GM18861 (cell line): ENCODE data around the gene ZDHHC21.

Experiments
- ATAC-seq: cut with Tn5 transposase; IDR thresholded peaks from one replicate; pipeline ENCODE4 v1.9.1; 2021; ENCODE audit not compliant: unreplicated experiment

The ZDHHC21 gene

DNA sequence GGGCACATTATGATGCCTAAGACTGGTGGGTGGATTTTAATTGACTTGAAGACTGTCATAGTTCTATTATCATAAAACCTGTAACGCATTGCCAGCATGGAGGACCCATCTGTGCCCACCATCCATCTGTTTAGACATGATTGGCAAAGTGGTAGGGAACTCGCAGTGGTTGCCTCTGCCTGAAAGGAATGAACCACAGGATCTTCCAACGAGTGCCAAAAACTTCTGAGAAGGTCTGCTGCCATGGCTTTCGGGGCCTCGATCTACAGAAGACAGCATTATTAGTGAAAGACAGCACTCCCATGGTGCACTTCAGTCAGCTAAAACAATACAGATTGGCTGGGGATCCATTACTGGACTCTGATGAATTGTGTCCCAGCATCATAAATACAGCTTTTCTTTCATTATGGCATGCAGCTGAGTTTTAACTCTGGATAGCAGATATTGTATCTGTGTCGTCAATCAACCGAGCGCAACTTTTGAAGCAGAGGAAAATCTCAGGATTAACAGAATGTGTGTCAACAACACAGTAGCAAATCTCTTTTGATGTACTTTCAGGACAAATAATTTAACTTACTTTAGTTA lies 74.3 kb downstream of the ZDHHC21 start:
- no peak for ATAC-seq

DNA sequence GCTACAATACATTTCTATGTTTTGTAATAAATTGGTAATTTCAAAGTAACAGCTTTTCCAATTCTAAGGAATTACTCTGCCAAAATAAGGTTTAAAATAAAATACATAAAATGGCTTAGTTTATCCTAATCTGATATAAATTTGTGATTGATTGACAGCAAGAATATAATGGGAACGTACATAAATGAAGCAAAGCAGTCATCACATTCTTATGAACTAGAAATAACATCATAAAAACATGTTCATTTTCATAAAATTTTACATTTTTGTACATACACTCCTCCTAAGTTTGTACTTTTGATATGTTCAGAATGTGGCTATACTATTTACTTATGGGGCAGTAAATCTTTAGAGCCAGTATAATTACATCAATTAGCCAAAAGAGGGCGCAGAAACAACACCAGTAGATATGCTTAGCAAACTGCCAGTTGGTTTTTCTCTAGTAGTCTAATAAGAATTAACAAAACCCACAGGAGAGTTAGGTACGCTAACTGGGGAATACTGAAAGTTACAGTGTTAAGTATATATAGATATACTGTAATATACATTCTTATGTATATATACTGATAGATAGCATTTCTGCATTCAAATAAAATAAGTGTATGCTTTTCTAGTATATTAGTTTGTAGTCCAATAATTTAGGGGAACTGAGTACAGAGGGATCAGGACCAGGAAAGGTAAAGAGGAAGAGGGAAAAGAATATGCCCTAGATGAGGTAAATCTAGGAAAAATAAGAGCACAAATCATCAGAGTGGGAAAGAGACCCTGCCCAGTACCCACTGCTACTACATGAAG lies 76.8 kb downstream of the ZDHHC21 start:
- peak; percentile 80 for ATAC-seq

GRCh38 chr9:14608540-14608939 lies 84.7 kb downstream of the ZDHHC21 start:
- ATAC-seq, result no peak

- no peak for ATAC-seq
Observed at GRCh38 chr9:14597171-14597799, 95.9 kb downstream of the ZDHHC21 start.

DNA sequence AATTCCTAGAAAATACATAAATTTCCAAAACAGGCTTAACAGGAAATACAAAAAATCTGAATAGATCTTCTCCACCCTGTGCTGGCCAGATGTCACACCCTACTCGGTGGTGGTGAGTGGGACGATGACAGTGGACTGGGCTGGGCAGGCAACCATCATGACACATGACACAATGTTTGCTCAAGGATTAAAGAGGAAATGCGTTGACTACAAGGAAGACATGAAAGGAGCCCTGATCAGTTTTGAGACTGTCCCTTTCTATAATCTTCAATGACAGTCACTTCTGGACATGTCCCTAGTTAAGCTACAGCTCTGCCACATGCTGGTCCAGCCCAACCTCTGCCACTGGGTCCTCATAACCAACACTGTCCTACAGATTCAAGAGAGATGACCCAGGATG lies 99.8 kb downstream of the ZDHHC21 start:
- ATAC-seq, result no peak

GRCh38 chr9:14591411-14591810 lies 101.8 kb downstream of the ZDHHC21 start:
- ATAC-seq, result no peak

DNA sequence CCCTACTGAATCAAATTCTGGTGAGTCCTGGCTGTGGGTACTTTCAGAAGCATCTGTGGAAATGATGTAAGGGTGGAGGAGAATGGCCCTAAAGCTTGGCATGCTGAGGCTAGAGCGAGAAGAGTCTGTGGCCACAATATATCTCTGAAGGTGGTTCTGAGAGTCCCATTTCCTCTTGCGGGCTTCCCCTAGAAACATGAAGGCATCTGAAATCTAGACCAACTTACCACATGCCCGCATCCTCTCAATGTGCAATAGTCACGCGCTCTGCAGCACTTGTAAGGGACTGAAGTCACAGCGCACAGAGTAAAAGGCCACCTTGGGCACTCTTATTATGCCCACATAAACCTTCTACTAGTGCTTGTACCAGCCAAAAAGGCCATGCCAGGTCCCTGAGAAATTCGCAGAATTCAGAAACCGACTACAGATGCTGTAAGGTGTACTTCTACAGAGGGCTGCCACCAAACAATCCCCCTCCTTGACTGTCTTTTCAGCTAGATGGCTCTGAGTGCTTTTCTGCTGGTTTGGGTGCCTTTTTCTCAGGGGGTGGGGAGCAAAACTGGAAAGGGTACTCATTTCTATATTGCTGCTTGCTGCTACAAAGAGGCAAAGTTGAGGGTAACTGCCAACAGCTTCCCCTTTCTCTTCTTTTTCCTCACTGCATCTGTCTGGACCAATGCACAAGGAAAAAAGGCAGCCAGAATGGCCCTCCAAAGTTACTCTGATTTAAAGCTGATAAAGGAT lies 107.3 kb downstream of the ZDHHC21 start:
- ATAC-seq, result peak; percentile 98

DNA sequence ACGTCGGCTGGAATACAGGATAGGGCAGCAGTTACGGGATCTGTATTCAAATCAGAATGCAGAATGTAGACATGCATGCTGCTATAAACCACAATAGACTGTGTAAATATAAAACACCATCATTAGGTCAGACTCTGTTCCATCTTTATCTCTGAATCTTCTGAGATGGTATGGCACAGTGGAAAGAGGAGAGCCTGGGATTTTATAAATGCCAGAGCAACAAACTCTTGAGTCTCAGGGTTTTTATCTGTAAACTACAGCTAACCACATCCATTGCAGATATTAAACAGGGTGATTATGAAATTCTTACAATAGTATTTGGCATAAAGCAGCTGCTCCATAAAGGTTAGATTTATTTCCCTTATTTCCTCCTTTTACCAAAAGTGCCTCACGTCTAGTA lies 108.7 kb downstream of the ZDHHC21 start:
- ATAC-seq, result no peak

GRCh38 chr9:14578030-14578429 lies 115.2 kb downstream of the ZDHHC21 start:
- ATAC-seq, result no peak

GRCh38 chr9:14574173-14574572 lies 119.1 kb downstream of the ZDHHC21 start:
- ATAC-seq, result no peak

GRCh38 chr9:14573319-14573718 lies 119.9 kb downstream of the ZDHHC21 start:
- ATAC-seq, result no peak

- no peak for ATAC-seq
Observed at GRCh38 chr9:14565352-14566016, 127.7 kb downstream of the ZDHHC21 start.

DNA sequence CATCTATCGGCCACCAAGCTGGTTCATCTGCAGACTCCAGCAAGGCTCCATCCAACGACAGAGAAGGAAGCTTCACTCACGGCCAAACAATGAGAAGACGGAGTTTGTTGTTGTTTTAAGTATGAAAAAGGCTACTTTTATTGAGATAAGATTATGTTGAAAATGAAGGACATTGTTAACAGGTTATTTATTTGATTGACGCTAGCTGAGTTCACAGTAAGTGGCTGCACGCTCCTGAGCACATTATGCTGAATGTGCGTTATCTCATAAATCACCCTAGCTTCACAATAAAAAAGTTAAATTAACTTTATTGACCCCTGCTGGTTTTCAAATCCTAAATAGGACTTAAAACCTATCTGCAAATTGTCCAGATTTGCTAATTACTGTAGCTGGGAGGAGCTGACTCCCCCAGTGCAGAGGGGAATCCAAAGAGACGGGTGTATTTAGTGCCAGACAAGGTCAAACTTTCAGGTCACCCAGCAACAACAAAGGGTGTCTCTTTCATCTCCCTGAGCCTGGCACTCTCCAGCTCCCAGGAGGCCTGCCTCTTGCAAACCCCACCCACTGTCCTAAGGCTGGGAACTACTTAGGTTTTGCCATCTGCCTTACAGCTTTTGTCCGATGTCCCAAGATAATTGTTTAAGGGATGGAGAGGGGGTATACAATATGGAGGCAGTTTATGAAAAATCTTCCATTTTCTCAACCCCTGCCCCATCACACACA lies 129.2 kb downstream of the ZDHHC21 start:
- ATAC-seq, result no peak

DNA sequence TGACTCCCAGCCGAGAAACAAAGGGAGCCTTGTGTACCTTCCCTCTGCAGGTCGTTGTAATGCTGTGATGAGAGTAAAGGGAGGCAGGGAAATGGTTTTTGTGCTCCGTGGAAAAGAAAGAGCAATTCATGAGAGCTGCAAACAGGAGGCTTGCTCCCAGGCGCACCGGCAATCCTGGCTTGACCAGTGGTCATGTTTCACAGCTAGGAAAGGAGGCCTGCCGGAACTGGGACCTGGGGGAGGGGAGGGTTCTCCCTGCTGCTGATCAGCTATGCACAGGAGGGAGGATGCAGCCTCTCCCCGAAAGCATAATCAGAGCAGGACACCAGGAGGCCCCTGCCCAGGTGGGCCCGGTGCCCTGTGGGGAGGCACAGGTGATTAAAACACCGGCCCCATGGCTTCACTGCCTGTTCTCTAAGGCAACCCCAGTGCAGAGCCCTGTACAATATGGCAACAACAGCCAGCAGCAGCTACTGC lies 131.3 kb downstream of the ZDHHC21 start:
- ATAC-seq, result no peak
